ENCODE results near the gene FXYD3.

DNA sequence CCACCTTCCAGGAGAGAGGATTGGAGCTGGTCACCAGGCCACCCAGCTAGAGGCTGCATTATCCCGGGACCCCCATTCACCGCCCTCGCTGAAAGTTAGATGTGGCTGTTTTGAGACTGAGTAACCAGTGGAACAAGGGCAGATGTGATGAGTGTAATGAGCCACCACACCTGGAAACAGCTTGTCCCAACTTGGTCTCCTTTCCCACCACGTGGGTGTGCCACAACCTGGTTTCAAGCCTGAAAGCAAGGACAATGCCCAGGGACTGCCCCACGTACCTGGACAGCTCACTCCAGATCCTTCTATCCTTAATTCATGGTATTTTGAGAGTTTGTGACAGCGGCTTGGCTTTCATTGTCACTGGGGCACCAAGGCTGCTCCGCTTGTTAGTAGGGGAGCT lies 12.2 kb downstream of the FXYD3 start:
- TF ChIP-seq, protein P1, sequence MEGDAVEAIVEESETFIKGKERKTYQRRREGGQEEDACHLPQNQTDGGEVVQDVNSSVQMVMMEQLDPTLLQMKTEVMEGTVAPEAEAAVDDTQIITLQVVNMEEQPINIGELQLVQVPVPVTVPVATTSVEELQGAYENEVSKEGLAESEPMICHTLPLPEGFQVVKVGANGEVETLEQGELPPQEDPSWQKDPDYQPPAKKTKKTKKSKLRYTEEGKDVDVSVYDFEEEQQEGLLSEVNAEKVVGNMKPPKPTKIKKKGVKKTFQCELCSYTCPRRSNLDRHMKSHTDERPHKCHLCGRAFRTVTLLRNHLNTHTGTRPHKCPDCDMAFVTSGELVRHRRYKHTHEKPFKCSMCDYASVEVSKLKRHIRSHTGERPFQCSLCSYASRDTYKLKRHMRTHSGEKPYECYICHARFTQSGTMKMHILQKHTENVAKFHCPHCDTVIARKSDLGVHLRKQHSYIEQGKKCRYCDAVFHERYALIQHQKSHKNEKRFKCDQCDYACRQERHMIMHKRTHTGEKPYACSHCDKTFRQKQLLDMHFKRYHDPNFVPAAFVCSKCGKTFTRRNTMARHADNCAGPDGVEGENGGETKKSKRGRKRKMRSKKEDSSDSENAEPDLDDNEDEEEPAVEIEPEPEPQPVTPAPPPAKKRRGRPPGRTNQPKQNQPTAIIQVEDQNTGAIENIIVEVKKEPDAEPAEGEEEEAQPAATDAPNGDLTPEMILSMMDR (IDR thresholded peaks at IDR 0.05; ENCODE audit: insufficient read depth, low read depth, low read length): no peak
- no peak for TF ChIP-seq EZH2 (IDR thresholded peaks at IDR 0.05; ENCODE audit: insufficient read depth, low read length)

All from astrocyte (in vitro differentiated cells and primary cell).